ENCODE measurements around the gene LGR6.
"Not testable (repeated sequence)": the region's sequence is repeated elsewhere in the genome, so short reads cannot be mapped to it uniquely, and the experiment has no call there.

The LGR6 gene

DNA sequence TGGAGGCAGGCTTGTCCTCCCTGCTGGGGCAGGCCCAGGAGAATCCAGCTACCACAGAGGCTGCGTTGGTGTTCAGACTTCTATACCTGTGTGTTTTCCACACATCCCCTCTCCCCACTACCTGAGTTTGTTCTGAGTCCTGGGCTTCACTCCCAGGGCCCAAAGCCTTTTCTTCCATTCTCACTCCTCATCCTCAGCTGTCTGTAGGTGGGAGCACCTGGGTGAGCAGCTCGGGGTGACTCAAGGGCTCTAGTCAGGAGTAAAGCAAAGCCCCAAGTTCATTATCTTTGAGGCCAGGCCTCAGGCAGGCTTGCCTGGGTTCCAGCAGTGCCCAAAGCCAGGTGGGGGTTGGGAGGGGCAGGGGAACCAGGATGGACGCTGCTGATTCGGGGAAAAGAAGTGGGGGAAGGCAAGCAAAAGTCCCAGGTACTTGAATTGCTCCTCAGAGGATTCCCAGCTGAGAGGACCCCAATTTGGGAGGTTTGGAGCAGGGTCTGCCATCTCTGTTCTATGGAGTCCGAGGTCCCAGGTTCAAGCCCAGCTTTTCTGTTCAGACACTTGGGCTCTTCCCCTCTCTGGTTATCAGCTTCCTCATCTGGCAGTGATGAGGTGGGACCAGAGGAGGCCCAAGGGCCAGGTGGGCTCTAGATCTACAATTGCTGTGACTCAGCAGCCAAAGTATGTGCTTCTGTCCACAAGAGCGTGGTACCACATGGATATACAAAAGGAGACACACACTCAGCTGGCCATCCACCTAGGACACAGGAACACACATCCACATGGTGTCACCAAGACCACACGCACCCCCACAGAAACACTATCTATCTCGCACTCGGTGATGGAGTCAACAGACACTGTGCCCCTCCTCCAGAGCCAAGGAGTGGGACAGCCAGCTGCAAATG is 27.4 kb upstream of the LGR6 start:
- Histone ChIP-seq H3K36me3 (replicated peaks) (no peaks in the 10 kb centered on the region), H3K27me3 (replicated peaks) (no peaks in the 10 kb centered on the region), H3K4me3 (ENCODE audit: low read depth, low read length) (no peak overlapping the region), H3K27ac (no peak overlapping the region)
- no peak for DNase-seq
- in situ Hi-C loops (cut with HindIII; ENCODE audit: low pct_ligation_motif_present, low sequenced_read_pairs), result no loop called here
- TF ChIP-seq, protein P1, sequence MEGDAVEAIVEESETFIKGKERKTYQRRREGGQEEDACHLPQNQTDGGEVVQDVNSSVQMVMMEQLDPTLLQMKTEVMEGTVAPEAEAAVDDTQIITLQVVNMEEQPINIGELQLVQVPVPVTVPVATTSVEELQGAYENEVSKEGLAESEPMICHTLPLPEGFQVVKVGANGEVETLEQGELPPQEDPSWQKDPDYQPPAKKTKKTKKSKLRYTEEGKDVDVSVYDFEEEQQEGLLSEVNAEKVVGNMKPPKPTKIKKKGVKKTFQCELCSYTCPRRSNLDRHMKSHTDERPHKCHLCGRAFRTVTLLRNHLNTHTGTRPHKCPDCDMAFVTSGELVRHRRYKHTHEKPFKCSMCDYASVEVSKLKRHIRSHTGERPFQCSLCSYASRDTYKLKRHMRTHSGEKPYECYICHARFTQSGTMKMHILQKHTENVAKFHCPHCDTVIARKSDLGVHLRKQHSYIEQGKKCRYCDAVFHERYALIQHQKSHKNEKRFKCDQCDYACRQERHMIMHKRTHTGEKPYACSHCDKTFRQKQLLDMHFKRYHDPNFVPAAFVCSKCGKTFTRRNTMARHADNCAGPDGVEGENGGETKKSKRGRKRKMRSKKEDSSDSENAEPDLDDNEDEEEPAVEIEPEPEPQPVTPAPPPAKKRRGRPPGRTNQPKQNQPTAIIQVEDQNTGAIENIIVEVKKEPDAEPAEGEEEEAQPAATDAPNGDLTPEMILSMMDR (IDR thresholded peaks at IDR 0.05; ENCODE audit: low read depth, low read length, missing control alignments), result no peak

DNA sequence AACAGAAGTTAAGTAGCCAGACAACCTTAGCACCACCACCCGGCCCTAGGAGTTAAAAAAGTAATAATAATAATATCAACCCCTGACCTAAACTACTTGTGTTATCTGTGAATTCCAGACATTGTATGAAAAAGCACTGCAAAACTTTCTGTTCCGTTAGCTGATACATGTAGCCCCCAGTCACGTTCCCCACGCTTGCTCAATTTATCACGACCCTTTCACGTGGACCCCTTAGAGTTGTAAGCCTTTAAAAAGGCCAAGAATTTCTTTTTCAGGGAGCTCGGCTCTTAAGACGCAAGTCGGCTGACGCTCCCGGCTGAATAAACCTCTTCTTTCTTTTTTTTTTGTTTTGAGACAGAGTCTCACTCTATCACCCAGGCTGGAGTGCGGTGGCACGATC is 26.5 kb upstream of the LGR6 start:
- in situ Hi-C loops (cut with HindIII; ENCODE audit: low pct_ligation_motif_present, low sequenced_read_pairs); H3K27ac ChIP-seq; H3K36me3 ChIP-seq (replicated peaks); DNase-seq; H3K27me3 ChIP-seq (replicated peaks); H3K4me3 ChIP-seq (ENCODE audit: low read depth, low read length): not testable (repeated sequence)

DNA sequence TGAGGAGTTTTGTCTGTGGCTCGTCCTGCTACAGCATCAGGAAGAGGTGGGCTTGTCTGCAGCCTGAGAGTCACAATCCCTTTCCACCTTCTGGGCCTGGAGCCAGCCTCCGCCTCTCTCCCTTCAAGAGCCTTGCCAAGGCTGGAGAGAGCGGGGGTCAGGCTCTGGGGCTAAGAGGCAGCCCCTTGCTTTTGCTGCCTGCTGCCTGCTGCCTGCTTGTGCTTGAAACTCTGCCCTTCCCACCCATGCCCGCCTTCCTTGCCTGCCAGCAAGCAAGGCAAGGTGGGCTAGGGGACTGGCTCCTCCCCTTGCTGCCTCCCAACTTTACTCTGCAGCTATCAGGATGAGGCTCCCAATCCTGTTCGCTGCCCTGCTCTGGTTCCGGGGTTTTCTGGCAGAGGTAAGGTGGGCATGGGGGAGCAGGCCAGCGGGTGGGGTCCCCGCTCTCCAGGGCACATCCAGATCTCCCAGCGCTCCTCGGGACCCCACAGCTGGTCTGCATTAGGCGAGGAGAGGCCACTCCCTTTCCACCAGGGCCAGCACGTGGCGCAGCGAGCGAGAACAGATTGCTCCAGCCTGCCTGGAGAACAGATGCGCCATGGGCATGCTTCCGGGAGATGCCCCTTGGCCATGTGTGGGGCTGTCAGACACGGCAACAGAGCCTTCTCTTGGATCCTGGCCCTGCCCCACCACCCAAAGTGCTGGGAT is 25.7 kb upstream of the LGR6 start:
- no peak overlapping the region for H3K27ac ChIP-seq
- no peak for DNase-seq
- TF ChIP-seq, protein P1 (IDR thresholded peaks at IDR 0.05; ENCODE audit: low read depth, low read length, missing control alignments), result no peak
- H3K27me3 ChIP-seq (replicated peaks), result no peaks in the 10 kb centered on the region
- no peak overlapping the region for H3K4me3 ChIP-seq (ENCODE audit: low read depth, low read length)
- in situ Hi-C loops (cut with HindIII; ENCODE audit: low pct_ligation_motif_present, low sequenced_read_pairs), result no loop called here
- no peaks in the 10 kb centered on the region for H3K36me3 ChIP-seq (replicated peaks)

DNA sequence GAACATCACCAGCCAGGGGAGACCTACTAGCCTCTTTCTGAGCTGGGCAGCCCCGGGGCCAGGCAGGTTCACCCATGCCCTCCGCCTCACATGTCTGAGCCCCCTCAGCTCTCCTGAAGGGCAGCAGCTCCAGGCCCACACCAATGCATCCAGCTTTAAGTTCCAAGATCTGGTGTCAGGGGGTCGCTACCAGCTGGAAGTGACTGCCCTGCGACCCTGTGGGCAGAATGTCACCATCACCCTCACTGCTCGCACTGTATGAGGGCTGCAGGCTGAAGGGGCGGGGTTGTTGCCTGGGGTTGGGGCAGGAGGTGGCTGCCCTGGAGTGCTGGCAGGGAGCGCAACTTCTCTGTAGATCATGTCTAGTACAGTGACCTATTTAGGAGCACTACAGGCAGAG is 24.7 kb upstream of the LGR6 start:
- Histone ChIP-seq H3K27ac (no peak overlapping the region), H3K36me3 (replicated peaks) (no peaks in the 10 kb centered on the region), H3K4me3 (ENCODE audit: low read depth, low read length) (no peak overlapping the region), H3K27me3 (replicated peaks) (no peaks in the 10 kb centered on the region)
- DNase-seq, result no peak
- TF ChIP-seq, protein P1 (IDR thresholded peaks at IDR 0.05; ENCODE audit: low read depth, low read length, missing control alignments), result no peak
- in situ Hi-C loops (cut with HindIII; ENCODE audit: low pct_ligation_motif_present, low sequenced_read_pairs), result no loop called here

DNA sequence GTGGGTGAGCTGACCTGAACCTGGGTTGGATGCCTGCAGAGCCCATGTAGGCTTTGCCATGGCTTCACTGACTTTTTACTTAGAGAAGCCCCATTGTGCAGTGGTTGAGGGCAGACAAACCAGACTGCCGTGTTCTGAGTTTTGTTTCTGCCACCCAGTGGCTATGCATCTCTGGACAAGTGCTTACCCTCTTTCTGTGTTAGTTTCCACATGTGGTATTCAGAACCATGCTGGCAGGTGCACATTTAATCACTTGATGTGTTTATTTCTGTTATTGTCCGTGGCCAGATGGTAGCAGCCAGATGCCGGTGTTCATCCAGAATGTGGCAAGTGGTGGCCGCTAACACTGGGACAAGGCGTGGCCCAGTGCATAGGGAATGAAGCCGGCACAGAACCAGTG is 22.9 kb upstream of the LGR6 start:
- no peak overlapping the region for H3K4me3 ChIP-seq (ENCODE audit: low read depth, low read length)
- H3K27ac ChIP-seq, result no peak overlapping the region
- no peaks in the 10 kb centered on the region for H3K36me3 ChIP-seq (replicated peaks)
- no peaks in the 10 kb centered on the region for H3K27me3 ChIP-seq (replicated peaks)
- in situ Hi-C loops (cut with HindIII; ENCODE audit: low pct_ligation_motif_present, low sequenced_read_pairs), result no loop called here
- TF ChIP-seq, protein P1 (IDR thresholded peaks at IDR 0.05; ENCODE audit: low read depth, low read length, missing control alignments), result no peak
- no peak for DNase-seq

DNA sequence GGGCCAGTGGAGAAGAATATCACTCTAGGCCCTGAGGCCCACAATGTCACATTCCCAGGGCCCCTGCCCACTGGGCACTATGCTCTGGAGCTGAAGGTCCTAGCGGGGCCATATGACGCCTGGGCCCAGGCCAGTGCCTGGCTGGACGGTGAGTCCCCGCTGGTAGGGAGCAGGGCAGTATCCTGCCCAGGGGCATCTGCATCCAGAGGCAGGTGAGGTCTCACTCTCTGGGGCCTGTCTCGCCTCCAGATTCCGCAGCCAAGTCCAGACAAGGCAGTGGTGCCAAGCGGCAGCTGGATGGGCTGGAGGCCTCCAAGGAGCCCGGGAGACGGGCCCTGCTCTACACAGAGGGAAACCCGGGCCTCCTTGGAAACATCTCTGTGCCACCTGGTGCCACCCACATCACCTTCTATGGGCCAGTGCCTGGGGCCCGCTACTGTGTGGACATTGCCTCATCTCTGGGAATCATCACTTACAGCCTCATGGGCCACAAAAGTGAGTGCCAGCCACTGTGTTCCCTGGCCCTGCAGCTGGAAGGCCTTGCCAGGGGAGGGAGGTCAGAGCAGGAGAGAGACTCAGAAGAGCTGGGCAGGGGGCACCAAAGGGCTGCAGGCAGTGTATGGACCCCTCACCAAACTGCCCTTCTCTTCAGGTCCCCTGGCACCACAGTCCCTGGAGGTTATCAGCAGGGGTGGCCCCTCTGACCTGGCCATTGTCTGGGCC is 22.1 kb upstream of the LGR6 start:
- H3K36me3 ChIP-seq (replicated peaks), result no peaks in the 10 kb centered on the region
- TF ChIP-seq, protein P1 (IDR thresholded peaks at IDR 0.05; ENCODE audit: low read depth, low read length, missing control alignments), result no peak
- H3K27me3 ChIP-seq (replicated peaks), result no peaks in the 10 kb centered on the region
- H3K27ac ChIP-seq, result no peak overlapping the region
- H3K4me3 ChIP-seq (ENCODE audit: low read depth, low read length), result no peak overlapping the region
- in situ Hi-C loops (cut with HindIII; ENCODE audit: low pct_ligation_motif_present, low sequenced_read_pairs), result no loop called here
- DNase-seq, result no peak
